Liver (tissue), 9 donors: ENCODE results near the gene NSL1. TPM values are rescaled to one million over a fixed set of nuclear protein-coding genes. Genes with fewer than 3 reads are reported as not detected.

ENCODE experiments used
- DNase-seq: peaks from one replicate; pipeline ENCODE4 v3.0.0-alpha.2; 2017; ENCODE audit warnings: low spot score
- H3K27ac ChIP-seq, 2 donors: one replicate each; pipeline ENCODE4 v1.7.0; 2013; ENCODE audit warnings: inconsistent platforms in 2 of 2, low read length in 2 of 2, control low read depth in 1 of 2, low read depth in 1 of 2, mild to moderate bottlenecking in 1 of 2
- H3K27me3 ChIP-seq, 4 donors: one replicate each; pipeline versions ENCODE4 v1.6.1 to v1.7.0; 2013; ENCODE audit warnings: low read length in 3 of 4, inconsistent platforms in 1 of 4, mild to moderate bottlenecking in 1 of 4, moderate library complexity in 1 of 4; ENCODE audit not compliant: control insufficient read depth in 4 of 4, insufficient read depth in 4 of 4
- H3K36me3 ChIP-seq, 4 donors: one replicate each; pipeline versions ENCODE4 v1.6.1 to v1.7.0; 2013; ENCODE audit warnings: low read length in 3 of 4, mild to moderate bottlenecking in 3 of 4, low read depth in 1 of 4, moderate library complexity in 1 of 4; ENCODE audit not compliant: control insufficient read depth in 4 of 4, insufficient read depth in 3 of 4
- H3K4me1 ChIP-seq, 4 donors: one replicate each; pipeline versions ENCODE4 v1.6.1 to v1.7.0; 2013; ENCODE audit warnings: low read length in 3 of 4, mild to moderate bottlenecking in 3 of 4, moderate library complexity in 1 of 4; ENCODE audit not compliant: control insufficient read depth in 4 of 4, insufficient read depth in 4 of 4
- H3K4me3 ChIP-seq, 3 donors: one replicate each; pipeline versions ENCODE4 v1.6.1 to v1.7.0; 2013; ENCODE audit warnings: low read length in 3 of 3, control low read depth in 1 of 3, low read depth in 1 of 3, mild to moderate bottlenecking in 1 of 3
- H3K9ac ChIP-seq, 2 donors: one replicate each; pipeline ENCODE4 v1.7.0; 2013; ENCODE audit warnings: low read length in 2 of 2, mild to moderate bottlenecking in 2 of 2, moderate library complexity in 2 of 2, control low read depth in 1 of 2, low read depth in 1 of 2
- H3K9me3 ChIP-seq, 4 donors: one replicate each; pipeline versions ENCODE4 v1.6.1 to v1.7.0; 2013; ENCODE audit warnings: low read length in 3 of 4; ENCODE audit not compliant: control insufficient read depth in 4 of 4
- ATF3 ChIP-seq: IDR thresholded peaks from 2 replicates; pipeline ENCODE4 v1.6.1; 2016; ENCODE audit warnings: antibody characterized with exemption
- CTCF ChIP-seq: fragments of 150-350 bp; IDR thresholded peaks from 2 replicates; pipeline ENCODE4 v1.5.1; 2017; ENCODE audit warnings: improper control_type of control experiment, low read depth, low read length; ENCODE audit not compliant: missing input control
- EGR1 ChIP-seq, 2 donors: IDR thresholded peaks; 2 replicates each; pipeline ENCODE4 v1.6.1; 2016 to 2018; ENCODE audit warnings: antibody characterized with exemption in 2 of 2, low read depth in 2 of 2
- FOXA1 ChIP-seq: IDR thresholded peaks from 2 replicates; pipeline ENCODE4 v1.6.1; 2016; ENCODE audit warnings: antibody characterized with exemption
- FOXA2 ChIP-seq: IDR thresholded peaks from 2 replicates; pipeline ENCODE4 v1.6.1; 2016; ENCODE audit warnings: antibody characterized with exemption
- GABPA ChIP-seq, 2 donors: IDR thresholded peaks in 1 of 2; conservative IDR thresholded peaks in 1 of 2; 2 replicates each; pipeline ENCODE4 v1.6.1; 2016; ENCODE audit warnings: antibody characterized with exemption in 2 of 2, mild to moderate bottlenecking in 1 of 2, moderate library complexity in 1 of 2
- HNF4A ChIP-seq, 2 donors: conservative IDR thresholded peaks; 2 replicates each; pipeline ENCODE4 v1.6.1; 2016; ENCODE audit warnings: antibody characterized with exemption in 2 of 2, mild to moderate bottlenecking in 2 of 2
- HNF4G ChIP-seq: IDR thresholded peaks from 2 replicates; pipeline ENCODE4 v1.6.1; 2016; ENCODE audit warnings: antibody characterized with exemption
- JUND ChIP-seq, 2 donors: IDR thresholded peaks; 2 replicates each; pipeline ENCODE4 v1.6.1; 2016; ENCODE audit warnings: antibody characterized with exemption in 2 of 2
- MAX ChIP-seq: IDR thresholded peaks from 2 replicates; pipeline ENCODE4 v1.6.1; 2016; ENCODE audit warnings: antibody characterized with exemption
- NR2F2 ChIP-seq: IDR thresholded peaks from 2 replicates; pipeline ENCODE4 v1.6.1; 2016; ENCODE audit warnings: antibody characterized with exemption
- RAD21 ChIP-seq, 2 donors: IDR thresholded peaks; 2 replicates each; pipeline ENCODE4 v1.6.1; 2016; ENCODE audit warnings: antibody characterized with exemption in 2 of 2, mild to moderate bottlenecking in 2 of 2
- REST ChIP-seq: IDR thresholded peaks from 2 replicates; pipeline ENCODE4 v1.6.1; 2016; ENCODE audit warnings: antibody characterized with exemption, mild to moderate bottlenecking
- RXRA ChIP-seq, 2 donors: IDR thresholded peaks; 2 replicates each; pipeline ENCODE4 v1.6.1; 2017 to 2018; ENCODE audit warnings: antibody characterized with exemption in 2 of 2, mild to moderate bottlenecking in 1 of 2
- SP1 ChIP-seq: IDR thresholded peaks from 2 replicates; pipeline ENCODE4 v1.6.1; 2018; ENCODE audit warnings: antibody characterized with exemption, mild to moderate bottlenecking
- TAF1 ChIP-seq: conservative IDR thresholded peaks from 2 replicates; pipeline ENCODE4 v1.6.1; 2016; ENCODE audit warnings: antibody characterized with exemption, mild to moderate bottlenecking
- YY1 ChIP-seq: IDR thresholded peaks from 2 replicates; pipeline ENCODE4 v1.6.1; 2016; ENCODE audit warnings: antibody characterized with exemption, mild to moderate bottlenecking
- ZBTB33 ChIP-seq: IDR thresholded peaks from 2 replicates; pipeline ENCODE4 v1.6.1; 2016; ENCODE audit warnings: antibody characterized with exemption
- WGBS: extraction: QIAGEN DNeasy Blood & Tissue Kit; methylation state at CpG from one replicate; pipeline ENCODE4 v1.1.7; 2013; 5-methylcytosine and 5-hydroxymethylcytosine counted together
- polyA plus RNA-seq, 2 donors: library from polyadenylated mRNA; stranded (reverse) in 1 of 2; unstranded in 1 of 2; fragments of 200-250 nt in 1 of 2; fragments of >200 nt in 1 of 2; fragmentation: Nextera tagmentation in 1 of 2; extraction: Ambion mirVana in 1 of 2; gene quantifications; one replicate each; pipeline versions ENCODE4 v1.2.1 to v1.2.3, GENCODE V29; 2013 to 2015
- total RNA-seq, 2 donors: library from RNA; depleted of rRNA; stranded (reverse); fragments of >200 nt; gene quantifications; one replicate each; pipeline ENCODE4 v1.2.3, GENCODE V29; 2014
- donor health status: healthy.
- donor health status: healthy.
- donor health status: healthy.
- donor health status: healthy.
- donor health status: healthy.

NSL1 gene
- total and polyA plus RNA-seq, 4 donors: 17.2 to 31.3 (median 18.7) TPM

- H3K27me3 ChIP-seq: peaks cover 0 to 13% (median 7%) of the 10 kb centered on the region in 4 donors
- no peak for DNase-seq
- TF ChIP-seq TAF1: no peak
- no peak for TF ChIP-seq CTCF
- TF ChIP-seq MAX: no peak
- no peak for TF ChIP-seq HNF4A (conservative IDR thresholded peaks at IDR 0.05)
- no peak for TF ChIP-seq FOXA2
- no peak for TF ChIP-seq NR2F2
- TF ChIP-seq ATF3: no peak
- TF ChIP-seq YY1: no peak
- no peak for TF ChIP-seq EGR1 (IDR thresholded peaks at IDR 0.05; ENCODE audit: low read depth in 2 of 2)
Observed at GRCh38 chr1:212699625-212700222, 91.9 kb downstream of the NSL1 start, which contains the start of gene BATF3. Gene BATF3 (minus strand): TSS chr1:212699840. CDS start chr1:212699762, 78 bp downstream.

GRCh38 chr1:212699104-212699624 is 92.4 kb downstream of the NSL1 start:
- DNase-seq: peak; percentile 37
- under 1% methylated on average over 42 of the region's 42 CpGs for WGBS
- H3K4me3 ChIP-seq: peak overlapping the region in 2 of 3 donors; percentile 62 to 64
- H3K27ac ChIP-seq: no peak overlapping the region
- H3K9ac ChIP-seq: peak overlapping the region in 1 of 2 donors; percentile 3
- TF ChIP-seq SP1: no peak
- no peak for TF ChIP-seq HNF4G
- no peak for TF ChIP-seq REST
- TF ChIP-seq FOXA2: no peak
- TF ChIP-seq MAX: no peak
- TF ChIP-seq CTCF: peak; percentile 21
- TF ChIP-seq RAD21 (IDR thresholded peaks at IDR 0.05): peak; percentile 34 to 47
- no peak for TF ChIP-seq TAF1
- no peak for TF ChIP-seq ATF3
- TF ChIP-seq YY1: no peak
- no peak for TF ChIP-seq JUND (IDR thresholded peaks at IDR 0.05)
- TF ChIP-seq NR2F2: no peak
- TF ChIP-seq RXRA (IDR thresholded peaks at IDR 0.05): no peak
- no peak for TF ChIP-seq HNF4A (conservative IDR thresholded peaks at IDR 0.05)
- TF ChIP-seq FOXA1: no peak
- TF ChIP-seq ZBTB33: no peak
- TF ChIP-seq EGR1 (IDR thresholded peaks at IDR 0.05; ENCODE audit: low read depth in 2 of 2): no peak
- no peak for TF ChIP-seq GABPA (IDR thresholded peaks at IDR 0.05 in 1 of 2, conservative IDR thresholded peaks at IDR 0.05 in 1 of 2)
- peaks cover 0 to 13% (median 7%) of the 10 kb centered on the region in 4 donors for H3K27me3 ChIP-seq
- no peaks in the 10 kb centered on the region for H3K9me3 ChIP-seq
- peaks cover 13 to 26% (median 19%) of the 10 kb centered on the region in 4 donors for H3K4me1 ChIP-seq
- no peaks in the 10 kb centered on the region for H3K36me3 ChIP-seq

More at GRCh38 chr1:212699625-212700222, 91.9 kb downstream of the NSL1 start, which contains the start of gene BATF3:
- H3K27ac ChIP-seq: peak within 1 kb of the TSS; percentile 2 to 58
- H3K9ac ChIP-seq: peak within 1 kb of the TSS; percentile 28 to 41
- WGBS: under 1% methylated on average over 79 of the region's 79 CpGs
- H3K36me3 ChIP-seq: no peaks in the 10 kb centered on the region
- H3K4me3 ChIP-seq: peak within 1 kb of the TSS in 2 of 3 donors; percentile 62 to 64
- H3K4me1 ChIP-seq: peaks cover 13 to 26% (median 19%) of the 10 kb centered on the region in 4 donors
- no peaks in the 10 kb centered on the region for H3K9me3 ChIP-seq
